K562 (cell line): ENCODE measurements around the gene BBLN.

ENCODE experiments used
- GABPA ChIP-seq: fragments of 200-800 bp; sonication (Bioruptor generic); conservative IDR thresholded peaks from 2 replicates; pipeline ENCODE4 v1.6.1; 2016; ENCODE audit warnings: low read depth, missing genetic modification characterization, missing compliant biosample characterization
- HCFC1 ChIP-seq: IDR thresholded peaks from 2 replicates; pipeline ENCODE4 v1.6.1; 2012; ENCODE audit warnings: low read depth, low read length, improper control_type of control experiment
- HMG20A ChIP-seq: fragments of 450-650 bp; formaldehyde crosslinking; conservative IDR thresholded peaks from 2 replicates; pipeline ENCODE4 v1.4.0; 2020; ENCODE audit warnings: mild to moderate bottlenecking, mixed read lengths
- NR1H2 ChIP-seq: sonication (generic); formaldehyde crosslinking; IDR thresholded peaks from 2 replicates; pipeline ENCODE4 v1.4.0; 2020; ENCODE audit warnings: mild to moderate bottlenecking, missing genetic modification reagents
- SOX6 ChIP-seq: fragments of 450-650 bp; IDR thresholded peaks from 2 replicates; pipeline ENCODE4 v1.6.1; 2014; ENCODE audit warnings: mild to moderate bottlenecking
- TBP ChIP-seq: optimal IDR thresholded peaks from 2 replicates; pipeline ENCODE3; 2011; ENCODE audit warnings: low read depth, low read length, improper control_type of control experiment
- ZNF79 ChIP-seq: fragments of 250-450 bp; sonication (Bioruptor Pico); IDR thresholded peaks from 2 replicates; pipeline ENCODE4 v1.4.0; 2020; ENCODE audit warnings: low read depth, mild to moderate bottlenecking, moderate library complexity
- TF ChIP-seq, protein P1 (sequence below), 3 experiments: IDR thresholded peaks in 2 of 3; conservative IDR thresholded peaks in 1 of 3; 2 replicates each; pipeline ENCODE4 v1.5.1; 2011 to 2012; ENCODE audit warnings: low read length in 3 of 3, mild to moderate bottlenecking in 3 of 3, control low read depth in 2 of 3, improper control_type of control experiment in 1 of 3, inconsistent platforms in 1 of 3, low read depth in 1 of 3, mixed read lengths in 1 of 3, moderate library complexity in 1 of 3; ENCODE audit not compliant: insufficient read depth in 2 of 3
- TF ChIP-seq, protein P2 (sequence below): IDR thresholded peaks from 3 replicates; pipeline ENCODE4 v1.6.1; 2011; ENCODE audit warnings: borderline replicate concordance, mild to moderate bottlenecking; ENCODE audit not compliant: insufficient read length, insufficient read depth

DNA sequence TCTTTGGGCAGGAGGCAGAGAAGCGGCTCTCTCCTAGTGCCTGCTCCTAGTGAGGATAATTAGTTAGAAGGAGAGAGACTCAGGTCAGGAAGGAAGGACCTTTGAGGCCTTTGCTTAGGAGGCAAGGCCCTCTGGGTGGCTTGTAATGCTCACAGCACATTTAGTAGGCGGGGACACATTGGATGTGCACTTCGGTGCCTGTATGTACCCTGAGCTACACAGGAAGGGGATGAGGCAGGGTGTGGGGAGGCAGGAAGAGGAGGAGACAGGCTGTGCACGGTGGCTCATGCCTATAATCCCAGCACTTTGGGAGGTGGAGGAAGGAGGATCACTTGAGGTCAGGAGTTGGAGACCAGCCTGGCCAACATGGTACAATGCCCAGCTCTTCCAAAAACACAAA is 18.0 kb upstream of the BBLN start:
- TF ChIP-seq HMG20A (no peak), SOX6 (no peak), NR1H2 (CRISPR knock-in tag) (no peak), ZNF79 (CRISPR knock-in tag) (no peak), TBP (no peak), GABPA (peak; percentile 38; the same call in 1 of the 2 replicates), HCFC1 (no peak)
- TF ChIP-seq, protein P1, sequence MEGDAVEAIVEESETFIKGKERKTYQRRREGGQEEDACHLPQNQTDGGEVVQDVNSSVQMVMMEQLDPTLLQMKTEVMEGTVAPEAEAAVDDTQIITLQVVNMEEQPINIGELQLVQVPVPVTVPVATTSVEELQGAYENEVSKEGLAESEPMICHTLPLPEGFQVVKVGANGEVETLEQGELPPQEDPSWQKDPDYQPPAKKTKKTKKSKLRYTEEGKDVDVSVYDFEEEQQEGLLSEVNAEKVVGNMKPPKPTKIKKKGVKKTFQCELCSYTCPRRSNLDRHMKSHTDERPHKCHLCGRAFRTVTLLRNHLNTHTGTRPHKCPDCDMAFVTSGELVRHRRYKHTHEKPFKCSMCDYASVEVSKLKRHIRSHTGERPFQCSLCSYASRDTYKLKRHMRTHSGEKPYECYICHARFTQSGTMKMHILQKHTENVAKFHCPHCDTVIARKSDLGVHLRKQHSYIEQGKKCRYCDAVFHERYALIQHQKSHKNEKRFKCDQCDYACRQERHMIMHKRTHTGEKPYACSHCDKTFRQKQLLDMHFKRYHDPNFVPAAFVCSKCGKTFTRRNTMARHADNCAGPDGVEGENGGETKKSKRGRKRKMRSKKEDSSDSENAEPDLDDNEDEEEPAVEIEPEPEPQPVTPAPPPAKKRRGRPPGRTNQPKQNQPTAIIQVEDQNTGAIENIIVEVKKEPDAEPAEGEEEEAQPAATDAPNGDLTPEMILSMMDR (IDR thresholded peaks at IDR 0.05 in 2 of 3, conservative IDR thresholded peaks at IDR 0.05 in 1 of 3; ENCODE audit: insufficient read depth in 2 of 3, low read depth in 1 of 3, low read length in 3 of 3) = no peak
- TF ChIP-seq, protein P2, sequence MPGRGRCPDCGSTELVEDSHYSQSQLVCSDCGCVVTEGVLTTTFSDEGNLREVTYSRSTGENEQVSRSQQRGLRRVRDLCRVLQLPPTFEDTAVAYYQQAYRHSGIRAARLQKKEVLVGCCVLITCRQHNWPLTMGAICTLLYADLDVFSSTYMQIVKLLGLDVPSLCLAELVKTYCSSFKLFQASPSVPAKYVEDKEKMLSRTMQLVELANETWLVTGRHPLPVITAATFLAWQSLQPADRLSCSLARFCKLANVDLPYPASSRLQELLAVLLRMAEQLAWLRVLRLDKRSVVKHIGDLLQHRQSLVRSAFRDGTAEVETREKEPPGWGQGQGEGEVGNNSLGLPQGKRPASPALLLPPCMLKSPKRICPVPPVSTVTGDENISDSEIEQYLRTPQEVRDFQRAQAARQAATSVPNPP = no peak
